ENCODE results near the gene SLC5A11. TPM values are rescaled to one million over a fixed set of nuclear protein-coding genes. Genes with fewer than 3 reads are reported as not detected.

Gene SLC5A11
- polyA plus RNA-seq, 3 donors = 0.60 TPM; not detected in 2

DNA sequence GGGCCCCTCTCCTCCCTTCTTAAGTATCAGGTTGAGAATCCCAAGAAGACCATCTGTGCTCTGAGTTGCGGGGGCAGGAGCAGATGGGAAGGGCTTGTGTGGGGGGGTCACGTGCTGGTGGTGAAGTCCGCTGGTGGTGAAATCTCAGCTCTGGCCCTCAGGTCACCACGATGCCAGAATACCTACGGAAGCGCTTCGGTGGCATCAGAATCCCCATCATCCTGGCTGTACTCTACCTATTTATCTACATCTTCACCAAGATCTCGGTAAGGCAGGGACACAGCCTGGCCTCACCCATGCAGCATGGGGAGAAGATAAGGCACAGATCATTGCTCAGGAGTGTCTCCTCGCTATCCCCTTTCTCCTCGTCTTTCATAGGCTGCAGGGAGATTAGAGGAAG is 29.7 kb downstream of the SLC5A11 start:
- TF ChIP-seq, protein P1, sequence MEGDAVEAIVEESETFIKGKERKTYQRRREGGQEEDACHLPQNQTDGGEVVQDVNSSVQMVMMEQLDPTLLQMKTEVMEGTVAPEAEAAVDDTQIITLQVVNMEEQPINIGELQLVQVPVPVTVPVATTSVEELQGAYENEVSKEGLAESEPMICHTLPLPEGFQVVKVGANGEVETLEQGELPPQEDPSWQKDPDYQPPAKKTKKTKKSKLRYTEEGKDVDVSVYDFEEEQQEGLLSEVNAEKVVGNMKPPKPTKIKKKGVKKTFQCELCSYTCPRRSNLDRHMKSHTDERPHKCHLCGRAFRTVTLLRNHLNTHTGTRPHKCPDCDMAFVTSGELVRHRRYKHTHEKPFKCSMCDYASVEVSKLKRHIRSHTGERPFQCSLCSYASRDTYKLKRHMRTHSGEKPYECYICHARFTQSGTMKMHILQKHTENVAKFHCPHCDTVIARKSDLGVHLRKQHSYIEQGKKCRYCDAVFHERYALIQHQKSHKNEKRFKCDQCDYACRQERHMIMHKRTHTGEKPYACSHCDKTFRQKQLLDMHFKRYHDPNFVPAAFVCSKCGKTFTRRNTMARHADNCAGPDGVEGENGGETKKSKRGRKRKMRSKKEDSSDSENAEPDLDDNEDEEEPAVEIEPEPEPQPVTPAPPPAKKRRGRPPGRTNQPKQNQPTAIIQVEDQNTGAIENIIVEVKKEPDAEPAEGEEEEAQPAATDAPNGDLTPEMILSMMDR (IDR thresholded peaks at IDR 0.05) = no peak
- Histone ChIP-seq H3K9ac (ENCODE audit: insufficient read depth, low read length, poor library complexity, severe bottlenecking) (no peak overlapping the region), H3K27ac (ENCODE audit: low read depth in 1 of 2, low read length in 2 of 2) (no peak overlapping the region), H3K4me3 (replicated peaks in 1 of 3; ENCODE audit: low read depth in 2 of 3, low read length in 3 of 3) (no peak overlapping the region), H3K27me3 (ENCODE audit: control insufficient read depth in 2 of 2, insufficient read depth in 2 of 2, low read length in 2 of 2) (no peaks in the 10 kb centered on the region), H4K20me1 (ENCODE audit: insufficient read depth, low read length) (no peaks in the 10 kb centered on the region), H3K4me2 (replicated peaks; ENCODE audit: extremely low read depth, low read length, poor library complexity, severe bottlenecking) (no peak overlapping the region), H2AFZ (ENCODE audit: insufficient read depth, low read depth, low read length, poor library complexity, severe bottlenecking) (no peak overlapping the region), H3K4me1 (ENCODE audit: control insufficient read depth in 1 of 2, insufficient read depth in 2 of 2, low read length in 2 of 2) (no peaks in the 10 kb centered on the region), H3K36me3 (replicated peaks in 1 of 2; ENCODE audit: control insufficient read depth in 1 of 2, insufficient read depth in 2 of 2, low read length in 2 of 2) (no peaks in the 10 kb centered on the region), H3K9me3 (replicated peaks in 1 of 2; ENCODE audit: control insufficient read depth in 1 of 2, insufficient read depth in 1 of 2, low read length in 2 of 2) (peaks cover 5 to 7% of the 10 kb centered on the region in 2 donors), H3K79me2 (ENCODE audit: insufficient read depth, low read length) (no peaks in the 10 kb centered on the region)
- DNase-seq = no peak
- no peak overlapping the region for H3K4me3 Mint-ChIP-seq
- peaks cover 2 to 8% (median 3%) of the 10 kb centered on the region in 3 donors for H3K27me3 Mint-ChIP-seq (ENCODE audit: low read depth in 3 of 3)
- H3K27ac Mint-ChIP-seq = no peak overlapping the region
- no peaks in the 10 kb centered on the region for H3K36me3 Mint-ChIP-seq
- intact Hi-C loops (cut with micrococcal nuclease) = no loop called here
- peaks cover 5 to 12% (median 7%) of the 10 kb centered on the region in 7 donors for H3K9me3 Mint-ChIP-seq
- no peaks in the 10 kb centered on the region for H3K4me1 Mint-ChIP-seq
- 100% methylated on average over 6 of the region's 10 CpGs for WGBS (ENCODE audit: insufficient coverage)

DNA sequence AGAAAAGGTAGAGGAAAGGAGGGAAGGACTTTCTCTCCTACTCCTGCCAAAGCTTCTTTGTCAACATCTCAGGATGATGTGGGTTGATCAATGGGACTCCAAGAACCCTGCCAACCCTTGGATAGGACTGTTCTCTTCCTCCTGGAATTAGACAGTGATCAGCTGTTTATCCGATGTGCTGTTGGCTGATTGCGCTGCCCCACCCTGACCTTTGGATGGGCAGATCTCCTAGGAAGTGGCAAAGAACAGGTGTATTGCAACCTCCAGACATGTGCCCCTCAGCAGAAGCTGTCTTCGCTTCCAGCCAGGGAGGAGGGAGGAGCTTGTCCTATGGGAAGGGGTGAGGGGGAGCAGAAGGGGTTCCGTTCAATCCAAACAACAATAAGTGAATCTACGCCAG is 30.5 kb downstream of the SLC5A11 start:
- TF ChIP-seq, protein P1 (IDR thresholded peaks at IDR 0.05) = no peak
- Histone ChIP-seq H3K4me3 (replicated peaks in 1 of 3; ENCODE audit: low read depth in 2 of 3, low read length in 3 of 3) (no peak overlapping the region), H3K9ac (ENCODE audit: insufficient read depth, low read length, poor library complexity, severe bottlenecking) (no peak overlapping the region), H3K36me3 (replicated peaks in 1 of 2; ENCODE audit: control insufficient read depth in 1 of 2, insufficient read depth in 2 of 2, low read length in 2 of 2) (no peaks in the 10 kb centered on the region), H3K4me2 (replicated peaks; ENCODE audit: extremely low read depth, low read length, poor library complexity, severe bottlenecking) (no peak overlapping the region), H3K27me3 (ENCODE audit: control insufficient read depth in 2 of 2, insufficient read depth in 2 of 2, low read length in 2 of 2) (no peaks in the 10 kb centered on the region), H2AFZ (ENCODE audit: insufficient read depth, low read depth, low read length, poor library complexity, severe bottlenecking) (no peak overlapping the region), H3K4me1 (ENCODE audit: control insufficient read depth in 1 of 2, insufficient read depth in 2 of 2, low read length in 2 of 2) (no peaks in the 10 kb centered on the region), H3K27ac (ENCODE audit: low read depth in 1 of 2, low read length in 2 of 2) (no peak overlapping the region), H3K9me3 (replicated peaks in 1 of 2; ENCODE audit: control insufficient read depth in 1 of 2, insufficient read depth in 1 of 2, low read length in 2 of 2) (peaks cover 7% of the 10 kb centered on the region in 2 donors), H3K79me2 (ENCODE audit: insufficient read depth, low read length) (no peaks in the 10 kb centered on the region), H4K20me1 (ENCODE audit: insufficient read depth, low read length) (no peaks in the 10 kb centered on the region)
- Mint-ChIP-seq H3K27ac (no peak overlapping the region), H3K9me3 (peaks cover 8 to 18% (median 12%) of the 10 kb centered on the region in 7 donors), H3K36me3 (no peaks in the 10 kb centered on the region), H3K4me1 (no peaks in the 10 kb centered on the region), H3K27me3 (ENCODE audit: low read depth in 3 of 3) (peaks cover 2 to 10% (median 2%) of the 10 kb centered on the region in 3 donors), H3K4me3 (no peak overlapping the region)
- intact Hi-C loops (cut with micrococcal nuclease) = no loop called here
- WGBS (ENCODE audit: insufficient coverage) = 92% methylated on average over 2 of the region's 5 CpGs
- DNase-seq = no peak
